Osteocyte (in vitro differentiated cells): ENCODE data around the gene ZBTB4. TPM values are rescaled to one million over a fixed set of nuclear protein-coding genes. Genes with fewer than 3 reads are reported as not detected.

Source experiments
- DNase-seq: peaks from one replicate; pipeline ENCODE4 v3.0.0; 2021; ENCODE audit warnings: mixed read lengths; ENCODE audit not compliant: unreplicated experiment; ENCODE audit errors: extremely low spot score
- H3K27ac Mint-ChIP-seq: one replicate; pipeline ENCODE4 v1.8.0; 2021; ENCODE audit warnings: mild to moderate bottlenecking, mixed read lengths; ENCODE audit not compliant: unreplicated experiment
- H3K27me3 Mint-ChIP-seq: one replicate; pipeline ENCODE4 v1.8.0; 2021; ENCODE audit warnings: mixed read lengths; ENCODE audit not compliant: unreplicated experiment
- H3K36me3 Mint-ChIP-seq: one replicate; pipeline ENCODE4 v1.8.0; 2021; ENCODE audit warnings: mixed read lengths; ENCODE audit not compliant: unreplicated experiment
- H3K4me1 Mint-ChIP-seq: one replicate; pipeline ENCODE4 v1.8.0; 2021; ENCODE audit warnings: mixed read lengths; ENCODE audit not compliant: unreplicated experiment
- H3K4me3 Mint-ChIP-seq: one replicate; pipeline ENCODE4 v1.8.0; 2021; ENCODE audit warnings: mild to moderate bottlenecking, moderate library complexity, mixed read lengths; ENCODE audit not compliant: unreplicated experiment
- H3K9me3 Mint-ChIP-seq: one replicate; pipeline ENCODE4 v1.8.0; 2021; ENCODE audit warnings: mixed read lengths; ENCODE audit not compliant: unreplicated experiment
- CTCF ChIP-seq: fragments of 200-600 bp; sonication (generic); IDR thresholded peaks from 2 replicates; pipeline ENCODE4 v1.5.0; 2021; ENCODE audit warnings: antibody characterized with exemption, mild to moderate bottlenecking, moderate library complexity
- total RNA-seq: library from RNA; stranded (reverse); gene quantifications from 2 replicates; pipeline ENCODE4 v1.2.1, GENCODE V29; 2021

ZBTB4 gene
- total RNA-seq, 1 donor from 2014 or later: 49.7 TPM

- peaks cover 4% of the 10 kb centered on the region for H3K36me3 Mint-ChIP-seq
- no peaks in the 10 kb centered on the region for H3K27me3 Mint-ChIP-seq
- no peak for TF ChIP-seq CTCF
- peak overlapping the region; percentile 92 for H3K27ac Mint-ChIP-seq
- H3K4me1 Mint-ChIP-seq: peaks cover 57% of the 10 kb centered on the region
- H3K4me3 Mint-ChIP-seq: peak overlapping the region; percentile 79
- H3K9me3 Mint-ChIP-seq: no peaks in the 10 kb centered on the region
- DNase-seq: no peak
Observed at GRCh38 chr17:7478276-7479212, 887 bp downstream of the ZBTB4 start.

DNA sequence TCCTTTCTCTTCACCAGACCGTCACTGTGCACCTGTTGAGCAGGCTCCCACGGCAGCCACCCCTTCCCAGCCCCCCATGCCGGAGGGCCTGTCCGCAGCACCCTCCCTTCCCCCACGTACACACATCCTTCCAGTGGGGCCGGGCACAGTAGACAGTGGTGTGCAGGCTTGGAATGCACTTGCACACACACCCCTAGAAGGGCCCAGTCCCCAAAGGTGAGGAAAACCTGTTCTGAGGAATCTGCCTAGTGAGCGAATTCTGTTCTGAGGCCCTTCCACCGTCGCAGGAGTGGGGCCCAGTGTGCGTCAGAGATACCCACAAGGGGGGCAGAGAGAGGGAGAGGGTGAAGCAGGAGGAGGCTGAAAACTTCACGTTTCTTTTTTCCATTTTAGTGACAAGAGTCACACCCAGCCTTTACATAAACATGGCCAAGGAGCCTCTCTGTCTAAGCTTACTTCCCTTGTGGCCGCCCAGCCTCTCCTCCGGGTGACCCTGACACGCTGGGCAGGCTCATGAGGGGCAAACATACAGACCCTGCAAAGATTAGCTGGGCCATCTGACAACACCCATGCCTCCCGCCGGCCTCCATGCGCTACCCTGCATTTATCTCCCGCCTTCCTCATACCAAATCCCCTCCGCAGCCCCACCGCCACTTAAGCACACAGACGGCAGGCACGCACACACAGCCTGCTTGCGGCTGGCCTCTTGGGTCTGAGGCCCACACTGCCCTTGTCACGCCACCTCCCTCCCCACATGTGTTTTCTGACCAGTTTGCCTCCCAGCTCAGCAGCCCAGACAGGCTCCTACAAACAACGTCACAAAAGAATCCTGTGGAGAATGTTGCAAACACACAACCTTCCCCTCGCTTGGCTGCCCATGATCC, 1.8 kb downstream of the ZBTB4 start:
- no peaks in the 10 kb centered on the region for H3K27me3 Mint-ChIP-seq
- H3K27ac Mint-ChIP-seq: peak overlapping the region; percentile 92
- DNase-seq: no peak
- peak overlapping the region; percentile 79 for H3K4me3 Mint-ChIP-seq
- peaks cover 48% of the 10 kb centered on the region for H3K4me1 Mint-ChIP-seq
- TF ChIP-seq CTCF: no peak
- H3K9me3 Mint-ChIP-seq: no peaks in the 10 kb centered on the region
- H3K36me3 Mint-ChIP-seq: peaks cover 4% of the 10 kb centered on the region

DNA sequence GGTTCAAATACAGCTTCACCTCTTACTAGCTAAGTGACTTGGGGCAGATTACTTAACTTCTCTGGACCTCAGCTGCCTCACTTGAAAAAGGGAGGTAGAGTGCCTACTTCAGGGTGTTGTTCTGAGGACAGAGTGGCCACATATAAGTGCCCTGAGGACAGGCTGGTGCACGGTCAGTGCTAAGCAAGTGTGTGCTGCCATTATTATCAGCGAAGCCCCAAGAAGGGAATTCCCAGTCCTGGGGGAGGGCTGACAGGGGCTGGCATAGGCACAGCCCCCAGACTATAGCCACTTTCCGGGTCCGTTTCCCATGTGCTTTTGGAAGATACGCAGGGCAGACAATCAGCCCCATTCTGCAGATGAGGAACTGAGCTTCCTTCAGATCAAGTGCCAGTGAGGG, 2.5 kb downstream of the ZBTB4 start:
- H3K4me3 Mint-ChIP-seq: peak overlapping the region; percentile 79
- no peak for TF ChIP-seq CTCF
- peak overlapping the region; percentile 92 for H3K27ac Mint-ChIP-seq
- peaks cover 4% of the 10 kb centered on the region for H3K36me3 Mint-ChIP-seq
- peaks cover 45% of the 10 kb centered on the region for H3K4me1 Mint-ChIP-seq
- DNase-seq: no peak
- H3K27me3 Mint-ChIP-seq: no peaks in the 10 kb centered on the region
- no peaks in the 10 kb centered on the region for H3K9me3 Mint-ChIP-seq

DNA sequence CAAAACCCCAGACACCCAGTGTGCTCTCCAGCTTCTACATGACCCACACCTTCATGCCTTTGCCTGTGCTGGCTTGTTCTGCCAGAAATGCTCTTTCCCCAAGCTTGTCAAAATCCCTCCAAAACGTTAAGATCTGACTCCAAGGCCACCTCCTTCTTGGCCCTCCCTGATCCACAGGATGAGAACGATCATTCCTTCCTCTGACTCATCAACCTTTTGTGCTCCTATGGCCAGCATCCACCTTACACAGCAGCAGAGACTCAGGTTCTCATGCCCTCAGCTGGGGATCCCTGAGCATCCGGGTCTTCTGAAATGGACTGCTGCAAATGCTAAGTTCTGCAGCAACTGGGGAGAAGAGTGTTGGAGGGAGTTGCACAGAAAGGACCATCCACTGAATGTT, 2.9 kb downstream of the ZBTB4 start:
- Mint-ChIP-seq H3K4me1 (peaks cover 46% of the 10 kb centered on the region), H3K36me3 (peaks cover 4% of the 10 kb centered on the region), H3K9me3 (no peaks in the 10 kb centered on the region), H3K27me3 (no peaks in the 10 kb centered on the region), H3K27ac (peak overlapping the region; percentile 92), H3K4me3 (no peak overlapping the region)
- DNase-seq: no peak
- no peak for TF ChIP-seq CTCF
